NCI-H226 (cell line): ENCODE measurements around the gene SLC7A5.
"Not testable (repeated sequence)": the region's sequence is repeated elsewhere in the genome, so short reads cannot be mapped to it uniquely, and the experiment has no call there.

Experiments used
- DNase-seq: peaks from one replicate; pipeline ENCODE4 v3.0.0-alpha.2; 2015

SLC7A5 gene

DNA sequence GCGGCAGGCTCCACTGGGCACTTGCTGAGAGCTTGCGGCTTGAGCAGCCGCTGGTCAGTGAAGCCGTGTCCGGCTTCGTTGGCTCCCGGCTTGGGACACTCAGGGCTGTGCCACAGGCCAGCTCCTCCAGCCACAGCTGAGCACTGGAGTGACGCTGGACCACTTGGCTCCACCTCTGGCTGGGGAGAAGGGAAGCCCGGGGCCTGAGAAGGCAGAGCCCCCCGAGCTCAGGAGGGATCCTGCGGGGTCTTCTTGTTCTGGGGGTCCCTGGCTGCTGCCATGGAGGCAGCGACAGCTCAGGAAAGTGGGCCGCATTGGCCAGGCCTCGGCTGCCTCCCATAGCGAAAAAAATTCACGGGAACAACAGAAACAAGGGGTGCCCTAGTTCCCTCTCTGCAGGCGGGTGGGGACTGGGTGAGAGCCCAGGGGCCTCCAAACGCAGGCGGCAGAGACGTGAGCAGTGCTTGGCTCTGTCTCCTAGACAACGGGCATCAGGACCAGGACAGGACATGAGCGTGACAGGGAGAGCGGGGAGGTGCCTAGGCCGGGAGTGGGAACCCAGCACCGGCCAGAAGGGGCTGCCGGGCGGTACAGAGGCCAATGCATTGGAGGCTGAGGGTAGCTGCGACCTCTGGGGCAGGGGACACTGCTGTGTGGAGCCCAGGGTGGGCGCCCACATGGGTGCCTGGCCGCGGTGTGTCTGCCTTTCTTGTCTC is 37.7 kb downstream of the SLC7A5 start:
- no peak for DNase-seq

GRCh38 chr16:87830673-87831420 is 38.5 kb downstream of the SLC7A5 start:
- no peak for DNase-seq

- DNase-seq = no peak
Measured at GRCh38 chr16:87829988-87830672, 39.2 kb downstream of the SLC7A5 start.

GRCh38 chr16:87829622-87829980 is 39.7 kb downstream of the SLC7A5 start:
- no peak for DNase-seq

DNA sequence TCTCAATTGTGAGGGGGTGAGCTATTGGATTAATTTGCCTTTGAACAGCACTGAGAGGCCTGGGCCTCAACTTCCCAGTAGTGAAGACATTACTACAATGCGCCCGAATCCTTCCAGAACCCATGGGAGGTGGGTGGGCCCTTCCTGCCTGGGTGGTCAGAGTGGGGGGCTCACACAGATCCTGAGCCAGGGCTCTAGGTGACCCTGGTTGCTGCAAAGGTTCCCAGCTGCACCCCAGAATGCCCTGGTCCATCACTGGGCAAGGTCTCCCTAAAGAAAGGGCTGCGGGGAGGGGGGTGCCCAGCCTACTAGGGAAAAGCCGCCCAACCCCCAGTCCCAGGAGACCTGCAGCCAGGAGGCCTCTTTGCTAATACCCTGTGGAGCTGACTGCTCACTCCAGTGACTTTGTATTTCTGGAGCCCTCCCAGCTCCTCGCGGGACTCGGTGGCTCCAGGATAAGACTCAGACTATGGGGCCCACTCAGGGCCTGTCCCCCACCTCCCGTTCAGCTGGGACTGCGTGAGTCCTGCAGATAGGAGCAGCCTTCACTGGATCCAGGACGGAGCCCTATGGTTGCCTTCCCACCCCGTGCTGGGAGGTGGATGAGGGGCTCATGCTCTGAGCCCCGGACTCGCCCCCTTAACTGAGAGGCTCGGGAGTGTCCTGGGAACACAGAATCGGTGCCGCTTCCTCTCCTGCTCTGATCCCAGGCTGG is 40.2 kb downstream of the SLC7A5 start:
- no peak for DNase-seq

GRCh38 chr16:87828071-87828906 is 41.0 kb downstream of the SLC7A5 start:
- no peak for DNase-seq

DNA sequence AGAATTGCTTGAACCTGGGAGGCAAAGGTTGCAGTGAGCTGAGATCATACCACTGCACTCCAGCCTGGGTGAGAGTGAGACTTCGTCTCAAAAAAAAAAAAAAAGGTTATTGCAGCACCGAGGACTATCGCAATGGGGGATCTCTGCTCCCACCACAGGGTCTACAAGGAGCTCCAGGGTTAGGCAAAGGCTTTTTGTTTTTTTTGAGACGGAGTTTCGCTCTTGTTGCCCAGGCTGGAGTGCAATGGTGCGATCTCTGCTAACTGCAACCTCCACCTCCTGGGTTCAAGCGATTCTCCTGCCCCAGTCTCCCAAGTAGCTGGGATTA is 41.8 kb downstream of the SLC7A5 start:
- DNase-seq = not testable (repeated sequence)

DNA sequence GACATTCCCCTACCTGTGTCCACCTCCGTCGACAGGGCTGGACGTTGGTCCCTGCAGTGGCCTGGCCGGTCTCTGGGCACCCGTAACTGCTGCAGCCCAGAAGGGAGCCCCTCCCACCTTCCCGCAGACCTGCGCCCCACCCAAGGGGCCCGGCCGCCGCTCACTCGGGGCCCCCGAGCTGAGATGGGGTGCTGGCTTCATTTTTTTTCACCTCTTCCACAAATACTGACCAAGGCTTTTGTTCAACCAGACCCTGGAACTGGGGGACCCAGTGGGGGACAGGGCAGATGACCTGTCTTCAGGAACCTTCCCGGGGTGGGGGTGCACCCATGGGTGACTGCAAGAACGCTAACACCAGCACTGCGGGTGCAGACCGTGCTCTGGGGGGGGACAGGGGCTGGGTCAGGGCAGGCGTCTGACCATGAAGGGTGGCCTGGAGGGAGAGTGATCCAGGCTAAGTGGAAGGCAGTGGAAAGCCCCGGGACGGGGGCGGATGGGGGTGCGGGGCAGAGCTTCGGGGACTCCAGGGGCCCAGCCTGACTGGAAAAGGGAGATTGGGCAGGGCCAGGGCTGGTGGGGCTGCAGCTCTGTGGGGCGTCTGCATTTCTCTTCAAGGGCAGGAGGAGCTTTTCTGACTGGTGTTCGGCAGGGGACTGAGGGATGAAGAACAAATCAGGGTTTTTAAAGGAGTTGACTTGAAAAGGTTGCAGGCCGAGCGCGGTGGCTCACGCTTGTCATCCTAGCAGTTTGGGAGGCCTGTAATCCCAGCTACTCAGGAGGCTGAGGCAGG is 42.3 kb downstream of the SLC7A5 start:
- DNase-seq = no peak

- DNase-seq = not testable (repeated sequence)
Measured at GRCh38 chr16:87826407-87826797, 42.9 kb downstream of the SLC7A5 start.

- DNase-seq = not testable (repeated sequence)
Measured at GRCh38 chr16:87825842-87826120, 43.5 kb downstream of the SLC7A5 start.

GRCh38 chr16:87824991-87825841 is 44.1 kb downstream of the SLC7A5 start:
- no peak for DNase-seq

GRCh38 chr16:87824016-87824990 is 45.0 kb downstream of the SLC7A5 start:
- no peak for DNase-seq

- no peak for DNase-seq
Measured at GRCh38 chr16:87823181-87823929, 46.0 kb downstream of the SLC7A5 start.

GRCh38 chr16:87822108-87822970 is 47.0 kb downstream of the SLC7A5 start:
- DNase-seq = no peak

DNA sequence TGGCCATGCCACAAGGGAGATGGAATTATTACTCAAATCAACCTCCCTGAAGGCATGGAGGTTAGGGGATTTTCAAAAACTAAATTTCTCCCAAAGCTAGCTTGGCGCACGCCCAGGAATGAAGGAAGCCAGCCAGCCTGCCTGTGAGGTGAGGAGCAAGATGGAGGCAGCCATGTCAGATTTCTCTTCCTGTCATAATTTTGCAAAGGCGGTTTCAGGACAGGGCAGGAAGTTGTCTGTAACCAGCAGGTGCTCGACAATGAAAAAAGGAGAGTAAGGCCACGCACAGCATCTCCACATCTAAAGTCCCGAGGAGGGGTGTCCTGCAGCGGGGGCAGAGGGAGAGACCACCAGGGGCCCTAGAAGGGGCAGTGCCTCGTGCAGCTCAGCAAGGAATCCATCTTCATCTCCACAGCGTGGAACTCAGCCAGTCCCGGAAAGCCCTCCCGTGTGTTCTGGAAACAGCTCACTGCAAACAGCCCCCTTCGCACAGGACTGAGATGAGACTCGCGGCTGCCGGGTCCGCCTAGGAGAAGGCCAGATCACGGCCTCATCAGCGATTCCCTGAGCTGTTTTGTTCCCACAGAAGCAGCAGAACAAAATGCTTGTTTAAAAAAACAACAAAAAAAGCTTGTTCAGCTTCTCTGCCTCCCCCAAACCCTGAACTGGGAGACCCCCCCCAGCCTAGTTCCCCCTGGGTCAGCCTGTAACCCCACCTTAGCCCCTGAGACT is 47.8 kb downstream of the SLC7A5 start:
- DNase-seq = no peak

GRCh38 chr16:87819983-87820382 is 49.3 kb downstream of the SLC7A5 start:
- no peak for DNase-seq

DNA sequence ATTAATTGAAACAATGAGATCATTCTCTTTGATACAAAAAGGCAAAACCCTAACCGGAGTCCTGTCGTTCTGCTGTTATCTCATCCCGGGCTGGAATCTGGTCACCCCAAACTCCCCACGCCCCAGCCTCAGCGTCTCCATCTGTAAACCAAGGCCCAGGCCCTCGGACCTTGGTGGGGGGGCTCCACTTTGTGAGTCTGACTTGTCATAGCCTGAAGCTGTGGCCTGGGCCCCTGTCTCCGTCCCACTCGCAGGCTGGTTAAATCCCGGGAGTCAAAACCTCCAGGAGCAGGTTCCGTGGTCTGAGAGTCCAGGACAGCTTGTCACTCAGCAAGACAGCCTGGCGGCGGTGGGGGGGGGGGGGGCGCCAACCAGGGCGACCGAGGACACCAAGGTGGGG is 50.0 kb downstream of the SLC7A5 start:
- no peak for DNase-seq
